HG03558 (cell line): ENCODE measurements around the gene CSNK1D.

ENCODE experiments used
- ATAC-seq: cut with Tn5 transposase; IDR thresholded peaks from one replicate; pipeline ENCODE4 v1.9.1; 2021; ENCODE audit warnings: moderate number of reproducible peaks; ENCODE audit not compliant: unreplicated experiment; ENCODE audit errors: extremely low read depth

Gene CSNK1D

GRCh38 chr17:82241926-82242697 lies 31.4 kb downstream of the CSNK1D start:
- no peak for ATAC-seq

GRCh38 chr17:82241183-82241925 lies 32.1 kb downstream of the CSNK1D start:
- ATAC-seq = no peak

- ATAC-seq = no peak
These were observed 32.9 kb downstream of the CSNK1D start for GRCh38 chr17:82240506-82241182.

GRCh38 chr17:82239926-82240505 lies 33.5 kb downstream of the CSNK1D start:
- no peak for ATAC-seq

GRCh38 chr17:82239401-82239925 lies 34.0 kb downstream of the CSNK1D start:
- no peak for ATAC-seq

- no peak for ATAC-seq
These were observed 34.9 kb downstream of the CSNK1D start for GRCh38 chr17:82238472-82239201.

GRCh38 chr17:82237746-82238471 lies 35.6 kb downstream of the CSNK1D start:
- no peak for ATAC-seq

GRCh38 chr17:82237083-82237745 lies 36.3 kb downstream of the CSNK1D start:
- no peak for ATAC-seq

GRCh38 chr17:82236142-82236971 lies 37.1 kb downstream of the CSNK1D start:
- ATAC-seq = no peak

- ATAC-seq = no peak
These were observed 37.7 kb downstream of the CSNK1D start for GRCh38 chr17:82235775-82236141.

- no peak for ATAC-seq
These were observed 38.3 kb downstream of the CSNK1D start for GRCh38 chr17:82235056-82235774.

GRCh38 chr17:82234211-82235055 lies 39.1 kb downstream of the CSNK1D start:
- no peak for ATAC-seq

- no peak for ATAC-seq
These were observed 40.4 kb downstream of the CSNK1D start for GRCh38 chr17:82232876-82233785.

- ATAC-seq = no peak
These were observed 41.1 kb downstream of the CSNK1D start for GRCh38 chr17:82232322-82232820.
